Bronchial epithelial cell (primary cell): ENCODE results near the gene ATAD3B. TPM values are rescaled to one million over a fixed set of nuclear protein-coding genes. Genes with fewer than 3 reads are reported as not detected.

Source experiments
- DNase-seq: peaks from one replicate; pipeline ENCODE4 v3.0.0-alpha.2; 2010; ENCODE audit warnings: low read depth
- FAIRE-seq: peaks from 2 replicates; lab custom pipeline; 2011; peaks lifted over from hg19 to GRCh38; lab: Jason Lieb, UNC
- H3K27me3 ChIP-seq: 2 replicates; pipeline ENCODE4 v1.5.1; 2011; ENCODE audit warnings: low read length; ENCODE audit not compliant: control insufficient read depth, insufficient read depth
- H3K36me3 ChIP-seq: 2 replicates; pipeline ENCODE4 v1.5.1; 2011; ENCODE audit warnings: low read length; ENCODE audit not compliant: control insufficient read depth, insufficient read depth
- H3K4me3 ChIP-seq: 2 replicates; pipeline ENCODE4 v1.5.1; 2011; ENCODE audit warnings: mild to moderate bottlenecking, low read depth, low read length, control low read depth
- total RNA-seq: library from RNA; depleted of rRNA; stranded (reverse); fragments of >200 nt; gene quantifications from 2 replicates; pipeline ENCODE4 v1.2.1, GENCODE V29; 2014
- TF ChIP-seq, protein P1 (sequence below): IDR thresholded peaks from 2 replicates; pipeline ENCODE4 v1.5.1; 2011; ENCODE audit warnings: mild to moderate bottlenecking, moderate library complexity, low read length, control low read depth, inconsistent platforms; ENCODE audit not compliant: insufficient read depth, severe bottlenecking

ATAD3B gene
- total RNA-seq, 1 donor from 2014 or later, result 24.7 TPM

DNA sequence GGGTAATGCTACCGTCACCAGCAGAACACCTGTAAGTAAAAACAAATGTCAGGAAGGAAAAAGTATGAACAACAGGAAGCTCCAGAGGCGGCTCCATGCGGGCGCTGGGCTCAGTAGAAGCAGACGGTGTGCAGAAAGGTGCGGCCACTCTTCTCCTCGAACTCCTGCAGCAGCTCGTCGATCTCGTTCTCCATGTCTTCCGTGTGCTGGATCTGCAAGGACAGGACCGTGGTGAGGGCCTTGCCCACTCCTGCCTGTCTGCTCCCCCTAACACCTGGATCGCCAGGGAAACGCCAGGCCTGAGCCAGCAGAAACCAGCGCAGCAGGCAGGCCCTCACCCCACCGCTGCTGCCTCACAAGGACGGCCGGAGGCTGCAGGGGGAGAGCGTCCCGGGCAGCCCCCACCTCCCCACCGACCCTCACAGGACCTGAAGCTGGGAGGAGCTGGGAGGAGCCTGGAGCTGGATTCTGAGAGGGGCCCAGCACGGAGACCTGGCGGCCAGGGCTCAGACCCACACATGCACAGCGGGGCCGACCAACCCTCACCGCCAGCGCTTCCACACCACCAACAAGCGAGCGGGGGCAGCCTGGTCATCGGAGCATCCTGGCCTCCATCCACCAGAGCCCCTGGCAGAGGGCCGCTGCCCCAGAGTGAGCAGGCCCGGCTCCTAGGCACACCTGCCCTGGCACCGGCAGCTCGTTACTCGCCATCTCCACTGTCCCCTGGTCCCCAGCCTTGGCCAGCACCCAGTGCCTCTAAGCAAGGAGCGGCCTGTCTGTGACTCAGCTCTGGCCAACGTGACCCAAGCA lies 70.6 kb downstream of the ATAD3B start:
- H3K4me3 ChIP-seq, result no peak overlapping the region
- H3K27me3 ChIP-seq, result no peaks in the 10 kb centered on the region
- TF ChIP-seq, protein P1, sequence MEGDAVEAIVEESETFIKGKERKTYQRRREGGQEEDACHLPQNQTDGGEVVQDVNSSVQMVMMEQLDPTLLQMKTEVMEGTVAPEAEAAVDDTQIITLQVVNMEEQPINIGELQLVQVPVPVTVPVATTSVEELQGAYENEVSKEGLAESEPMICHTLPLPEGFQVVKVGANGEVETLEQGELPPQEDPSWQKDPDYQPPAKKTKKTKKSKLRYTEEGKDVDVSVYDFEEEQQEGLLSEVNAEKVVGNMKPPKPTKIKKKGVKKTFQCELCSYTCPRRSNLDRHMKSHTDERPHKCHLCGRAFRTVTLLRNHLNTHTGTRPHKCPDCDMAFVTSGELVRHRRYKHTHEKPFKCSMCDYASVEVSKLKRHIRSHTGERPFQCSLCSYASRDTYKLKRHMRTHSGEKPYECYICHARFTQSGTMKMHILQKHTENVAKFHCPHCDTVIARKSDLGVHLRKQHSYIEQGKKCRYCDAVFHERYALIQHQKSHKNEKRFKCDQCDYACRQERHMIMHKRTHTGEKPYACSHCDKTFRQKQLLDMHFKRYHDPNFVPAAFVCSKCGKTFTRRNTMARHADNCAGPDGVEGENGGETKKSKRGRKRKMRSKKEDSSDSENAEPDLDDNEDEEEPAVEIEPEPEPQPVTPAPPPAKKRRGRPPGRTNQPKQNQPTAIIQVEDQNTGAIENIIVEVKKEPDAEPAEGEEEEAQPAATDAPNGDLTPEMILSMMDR, result no peak
- peaks cover 8% of the 10 kb centered on the region for H3K36me3 ChIP-seq
- no peak for DNase-seq
- peak; percentile 13 for FAIRE-seq

DNA sequence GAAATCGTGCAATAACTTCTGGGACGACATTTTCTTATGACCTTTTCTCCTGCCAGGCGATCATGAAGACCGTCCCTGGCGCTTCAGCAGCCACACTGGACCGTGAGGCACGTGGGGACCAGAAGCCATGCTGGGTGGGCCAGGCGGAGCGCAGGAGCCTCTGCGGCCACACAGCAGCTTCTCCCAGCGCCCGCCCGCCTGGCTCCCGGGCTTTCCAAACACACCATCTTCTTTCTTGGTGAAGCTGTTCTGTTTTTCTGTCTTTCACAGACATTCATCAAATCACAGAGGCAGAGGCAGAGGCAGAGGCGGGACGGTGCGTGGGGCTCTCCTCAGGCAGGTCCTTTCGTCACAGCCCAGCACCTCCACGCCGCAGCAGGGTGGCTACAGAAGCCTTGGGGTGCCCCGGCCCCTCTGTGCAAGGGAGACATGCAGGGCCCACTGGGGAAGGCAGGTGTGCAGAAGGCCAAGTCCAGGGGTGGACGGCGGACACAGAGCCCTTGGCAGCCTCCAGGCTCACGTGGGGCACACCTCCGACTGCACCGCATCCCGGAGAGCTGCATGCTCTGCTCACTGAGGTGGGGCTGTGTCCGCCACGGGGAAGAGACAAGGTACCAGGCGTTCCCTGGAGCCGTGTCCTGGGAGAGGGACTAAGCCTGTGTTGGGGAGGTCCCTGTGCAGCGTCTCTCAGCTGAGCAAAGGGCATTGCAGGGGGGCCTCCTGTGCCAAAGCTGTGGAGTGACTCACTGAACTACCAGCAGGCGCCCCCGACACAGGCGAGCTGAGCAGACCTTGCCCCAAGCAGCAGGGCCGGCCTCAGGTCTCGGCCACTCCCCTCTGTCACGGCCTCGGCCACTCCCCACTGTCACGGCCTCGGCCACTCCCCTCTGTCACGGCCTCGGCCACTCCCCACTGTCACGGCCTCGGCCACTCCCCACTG lies 71.5 kb downstream of the ATAD3B start:
- Histone ChIP-seq H3K4me3 (no peak overlapping the region), H3K27me3 (no peaks in the 10 kb centered on the region), H3K36me3 (peaks cover 8% of the 10 kb centered on the region)
- TF ChIP-seq, protein P1, result no peak
- DNase-seq, result no peak
- FAIRE-seq, result no peak

DNA sequence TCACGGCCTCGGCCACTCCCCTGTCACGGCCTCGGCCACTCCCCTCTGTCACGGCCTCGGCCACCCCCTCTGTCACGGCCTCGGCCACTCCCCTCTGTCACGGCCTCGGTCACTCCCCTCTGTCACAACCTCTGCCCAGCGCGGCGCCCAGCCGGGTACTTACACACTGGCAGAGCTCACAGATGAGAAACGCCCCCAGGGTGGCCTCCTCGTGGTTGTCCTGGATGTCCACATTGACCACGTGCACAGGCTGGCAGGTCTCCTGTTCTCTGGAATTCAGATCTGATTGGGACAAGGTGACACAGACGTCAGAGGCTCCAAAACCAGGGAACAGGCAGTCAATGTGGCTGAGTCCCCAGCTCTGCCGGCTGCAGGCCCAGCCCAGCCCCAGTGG lies 72.1 kb downstream of the ATAD3B start:
- TF ChIP-seq, protein P1, result no peak
- Histone ChIP-seq H3K36me3 (peaks cover 10% of the 10 kb centered on the region), H3K4me3 (no peak overlapping the region), H3K27me3 (no peaks in the 10 kb centered on the region)
- FAIRE-seq (no peak), DNase-seq (no peak)

DNA sequence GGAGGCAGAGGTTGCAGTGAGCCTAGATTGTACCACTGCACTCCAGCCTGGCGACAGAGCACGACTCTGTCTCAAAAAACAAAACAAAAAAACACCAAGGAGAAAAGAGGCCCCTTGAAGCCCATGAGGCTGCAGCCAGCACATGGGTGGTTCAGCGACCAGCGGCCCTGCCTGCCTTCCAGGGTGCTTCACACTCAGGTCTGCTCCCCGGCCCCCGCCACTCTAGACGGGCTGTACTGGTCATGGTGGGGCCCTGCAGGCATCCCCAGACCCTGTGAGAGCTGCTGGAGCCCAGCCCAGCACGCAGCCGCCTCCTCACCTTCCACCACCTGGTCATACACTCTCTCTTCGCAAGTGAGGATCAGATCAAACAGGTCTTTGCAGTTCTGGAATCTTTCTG lies 73.0 kb downstream of the ATAD3B start:
- Histone ChIP-seq H3K36me3 (peaks cover 11% of the 10 kb centered on the region), H3K4me3 (no peak overlapping the region), H3K27me3 (no peaks in the 10 kb centered on the region)
- TF ChIP-seq, protein P1, result no peak
- no peak for FAIRE-seq
- DNase-seq, result no peak

Other genes with a start within 250 kb of the ATAD3B start
- gene SDF4, start 239.8 kb upstream of the ATAD3B start, total RNA-seq, result 68.2 and 81.3 TPM in 2 replicates
- 19.1 and 24.5 TPM in 2 replicates for gene B3GALT6, start 239.5 kb upstream of the ATAD3B start, total RNA-seq
- 1.3 and 2.7 TPM in 2 replicates for gene C1QTNF12, start 225.0 kb upstream of the ATAD3B start, total RNA-seq
- 41.3 and 41.5 TPM in 2 replicates for gene UBE2J2, start 197.9 kb upstream of the ATAD3B start, total RNA-seq
- gene SCNN1D, start 191.3 kb upstream of the ATAD3B start, total RNA-seq, result 0.26 and 0.51 TPM in 2 replicates
- 34.0 and 36.4 TPM in 2 replicates for gene ACAP3, start 163.8 kb upstream of the ATAD3B start, total RNA-seq
- gene PUSL1, start 163.2 kb upstream of the ATAD3B start, total RNA-seq, result 15.6 and 20.8 TPM in 2 replicates
- 64.9 and 66.3 TPM in 2 replicates for gene INTS11, start 147.1 kb upstream of the ATAD3B start, total RNA-seq
- gene CPTP, start 147.0 kb upstream of the ATAD3B start, total RNA-seq, result 10.8 and 20.2 TPM in 2 replicates
- 0.26 and 0.38 TPM in 2 replicates for gene TAS1R3, start 140.5 kb upstream of the ATAD3B start, total RNA-seq
- 208 and 233 TPM in 2 replicates for gene DVL1, start 122.3 kb upstream of the ATAD3B start, total RNA-seq
- gene MXRA8, start 113.2 kb upstream of the ATAD3B start, total RNA-seq, result 0.51 and 5.0 TPM in 2 replicates
- gene AURKAIP1, start 96.6 kb upstream of the ATAD3B start, total RNA-seq, result 93.5 and 128 TPM in 2 replicates
- gene CCNL2, start 72.4 kb upstream of the ATAD3B start, total RNA-seq, result 119 and 134 TPM in 2 replicates
- 46.3 and 50.4 TPM in 2 replicates for gene MRPL20, start 64.5 kb upstream of the ATAD3B start, total RNA-seq
- 5.3 and 7.9 TPM in 2 replicates for gene ANKRD65, start 50.5 kb upstream of the ATAD3B start, total RNA-seq
- 5.0 and 7.9 TPM in 2 replicates for gene VWA1, start 36.1 kb upstream of the ATAD3B start, total RNA-seq
- 0.26 and 0.77 TPM in 2 replicates for gene ATAD3C, start 22.1 kb upstream of the ATAD3B start, total RNA-seq
- 20.9 and 28.7 TPM in 2 replicates for gene ATAD3A, start 40.4 kb downstream of the ATAD3B start, total RNA-seq
- gene TMEM240, start 68.9 kb downstream of the ATAD3B start, total RNA-seq, result 0.53 and 0.64 TPM in 2 replicates
- 54.0 and 56.1 TPM in 2 replicates for gene SSU72, start 103.1 kb downstream of the ATAD3B start, total RNA-seq
- gene FNDC10, start 128.4 kb downstream of the ATAD3B start, total RNA-seq, result 0.26 TPM in 2 replicates
- gene MIB2, start 143.7 kb downstream of the ATAD3B start, total RNA-seq, result 78.2 and 82.2 TPM in 2 replicates
- gene MMP23B, start 160.4 kb downstream of the ATAD3B start, total RNA-seq, result 0.26 and 0.38 TPM in 2 replicates
- gene CDK11B, start 187.2 kb downstream of the ATAD3B start, total RNA-seq, result 5.0 and 7.6 TPM in 2 replicates
- gene SLC35E2B, start 221.0 kb downstream of the ATAD3B start, total RNA-seq, result 14.0 and 17.0 TPM in 2 replicates